Endothelial cell of umbilical vein (primary cell): ENCODE results near the gene SLC25A31. TPM values are rescaled to one million over a fixed set of nuclear protein-coding genes. Genes with fewer than 3 reads are reported as not detected.

Source experiments
- BruUV-seq: library from RNA; stranded (reverse); fragments of 400-500 nt; replicated peaks from 2 replicates; lab custom pipeline; 2021; lab: Mats Ljungman, UMichigan
- CTCF ChIA-PET: fragments of 300-600, 350-600 bp; sonication (Branson Sonifier 250); formaldehyde crosslinking; loops from one replicate; lab custom pipeline; 2021; ENCODE audit warnings: antibody characterized with exemption, inconsistent platforms; lab: Charles Lee
- POLR2A ChIA-PET: fragments of 300-600, 350-600 bp; sonication (Branson Sonifier 250); formaldehyde crosslinking; loops from one replicate; lab custom pipeline; 2021; ENCODE audit warnings: antibody characterized with exemption, inconsistent platforms; lab: Charles Lee
- DNase-seq: peaks from one replicate; pipeline ENCODE4 v3.0.0-alpha.2; 2011; ENCODE audit warnings: low read depth, low spot score
- FAIRE-seq: peaks from 2 replicates; lab custom pipeline; 2011; peaks lifted over from hg19 to GRCh38; lab: Jason Lieb, UNC
- H2AFZ ChIP-seq: 2 replicates; pipeline ENCODE4 v1.6.0; 2012; ENCODE audit warnings: low read depth, low read length, control low read depth, inconsistent platforms
- H3K27ac ChIP-seq: 2 replicates; pipeline ENCODE4 v1.5.1; 2011; ENCODE audit warnings: low read depth, mild to moderate bottlenecking, control low read depth, low read length, moderate library complexity; ENCODE audit not compliant: insufficient read depth
- H3K27me3 ChIP-seq, 2 experiments: 2 replicates each; pipeline versions ENCODE4 v1.6.0 to v1.6.1; 2011; ENCODE audit warnings: low read length in 2 of 2, mixed read lengths in 1 of 2; ENCODE audit not compliant: control insufficient read depth in 2 of 2, insufficient read depth in 2 of 2
- H3K36me3 ChIP-seq, 2 experiments: 2 replicates in 1 of 2; 3 replicates in 1 of 2; pipeline ENCODE4 v1.5.1; 2011; ENCODE audit warnings: low read length in 2 of 2, mild to moderate bottlenecking in 1 of 2, moderate library complexity in 1 of 2; ENCODE audit not compliant: control insufficient read depth in 2 of 2, insufficient read depth in 2 of 2; ENCODE audit errors: extremely low read depth in 1 of 2
- H3K4me1 ChIP-seq: 3 replicates; pipeline ENCODE4 v1.5.1; 2011; ENCODE audit warnings: mild to moderate bottlenecking, low read length; ENCODE audit not compliant: control insufficient read depth, insufficient read depth; ENCODE audit errors: extremely low read depth
- H3K4me2 ChIP-seq: 2 replicates; pipeline ENCODE4 v1.6.1; 2011; ENCODE audit warnings: low read length, control low read depth, mixed read lengths; ENCODE audit not compliant: insufficient read depth
- H3K4me3 ChIP-seq, 3 experiments: fragments of 200-600 bp in 1 of 3; sonication (generic), shearing (Covaris generic) in 1 of 3; replicated peaks in 1 of 3; 2 replicates each; pipeline ENCODE4 v1.5.1; 2011 to 2016; ENCODE audit warnings: control low read depth in 3 of 3, low read length in 3 of 3, mild to moderate bottlenecking in 2 of 3, inconsistent platforms in 1 of 3, low read depth in 1 of 3, moderate library complexity in 1 of 3; ENCODE audit not compliant: insufficient read depth in 1 of 3
- H3K79me2 ChIP-seq: 2 replicates; pipeline ENCODE4 v1.6.0; 2012; ENCODE audit warnings: low read length, inconsistent platforms; ENCODE audit not compliant: control insufficient read depth, insufficient read depth
- H3K9ac ChIP-seq: replicated peaks from 2 replicates; pipeline ENCODE3; 2011; ENCODE audit warnings: low read length, control low read depth; ENCODE audit not compliant: insufficient read depth; ENCODE audit errors: extremely low read depth
- H3K9me1 ChIP-seq: replicated peaks from 3 replicates; pipeline ENCODE4 v1.6.0; 2011; ENCODE audit warnings: mild to moderate bottlenecking, low read length; ENCODE audit not compliant: control insufficient read depth, insufficient read depth; ENCODE audit errors: extremely low read depth
- H3K9me3 ChIP-seq: replicated peaks from 2 replicates; pipeline ENCODE4 v1.5.1; 2012; ENCODE audit warnings: low read length, inconsistent platforms; ENCODE audit not compliant: control insufficient read depth, insufficient read depth
- H4K20me1 ChIP-seq: replicated peaks from 2 replicates; pipeline ENCODE3; 2011; ENCODE audit warnings: mild to moderate bottlenecking, low read length; ENCODE audit not compliant: control insufficient read depth, insufficient read depth; ENCODE audit errors: extremely low read depth
- CTCF ChIP-seq, 2 donors: IDR thresholded peaks; 1 replicate in 1 of 2; 2 replicates in 1 of 2; pipeline ENCODE4 v1.5.1; 2011; ENCODE audit warnings: low read length in 2 of 2, mild to moderate bottlenecking in 2 of 2, moderate library complexity in 2 of 2, control low read depth in 1 of 2, inconsistent platforms in 1 of 2, low read depth in 1 of 2; ENCODE audit not compliant: insufficient read depth in 1 of 2; ENCODE audit errors: extremely low read depth in 1 of 2
- EZH2 ChIP-seq: IDR thresholded peaks from 2 replicates; pipeline ENCODE4 v1.6.1; 2012; ENCODE audit warnings: borderline replicate concordance, low read depth, mild to moderate bottlenecking, moderate library complexity, low read length, inconsistent platforms; ENCODE audit not compliant: severe bottlenecking
- FOS ChIP-seq: IDR thresholded peaks from 2 replicates; pipeline ENCODE4 v1.6.1; 2011; ENCODE audit warnings: mild to moderate bottlenecking, low read length, moderate library complexity, borderline replicate concordance; ENCODE audit not compliant: insufficient read depth
- GATA2 ChIP-seq: IDR thresholded peaks from 2 replicates; pipeline ENCODE4 v1.7.0; 2011; ENCODE audit warnings: low read depth, mild to moderate bottlenecking, moderate library complexity, mixed read lengths, low read length; ENCODE audit not compliant: insufficient read length, insufficient read depth
- JUN ChIP-seq: IDR thresholded peaks from 2 replicates; pipeline ENCODE4 v1.6.1; 2011; ENCODE audit warnings: borderline replicate concordance, low read depth; ENCODE audit not compliant: insufficient read length, insufficient read depth
- MAX ChIP-seq: IDR thresholded peaks from 2 replicates; pipeline ENCODE4 v1.6.1; 2011; ENCODE audit not compliant: insufficient read depth, insufficient read length
- MYC ChIP-seq: IDR thresholded peaks from one replicate; pipeline ENCODE4 v1.6.1; 2011; ENCODE audit warnings: mild to moderate bottlenecking, low read depth, low read length
- POLR2A ChIP-seq: IDR thresholded peaks from 2 replicates; pipeline ENCODE4 v1.6.1; 2012; ENCODE audit warnings: low read depth, mild to moderate bottlenecking, control low read depth, low read length
- POLR2AphosphoS5 ChIP-seq: IDR thresholded peaks from 2 replicates; pipeline ENCODE4 v1.6.1; 2012; ENCODE audit warnings: low read depth, mild to moderate bottlenecking, control low read depth, low read length, moderate library complexity; ENCODE audit not compliant: insufficient read depth
- dilution Hi-C: fragments of 300-500 bp; cut with MboI; formaldehyde crosslinking; loops from one replicate; pipeline ENCODE4 v1.15.0; 2019; ENCODE audit warnings: low sequenced_read_pairs; ENCODE audit not compliant: extremely low pct_ligation_motif_present
- intact Hi-C: fragments of 100-400 bp; cut with micrococcal nuclease; formaldehyde crosslinking; loops from one replicate; pipeline ENCODE4 v1.10.0; 2022
- polyA plus RNA-seq, 4 experiments: library from polyadenylated mRNA; depleted of rRNA in 3 of 4; stranded (reverse) in 3 of 4; unstranded in 1 of 4; fragments of >200 nt; gene quantifications; 2 replicates each; pipeline versions ENCODE4 v1.2.1 to v1.2.3, GENCODE V29; 2011 to 2012; ENCODE audit warnings: missing spikeins in 1 of 4
- total RNA-seq: library from RNA; stranded (reverse); gene quantifications from 2 replicates; pipeline ENCODE4 v1.2.3, GENCODE V29; 2021

SLC25A31 gene
- total and polyA plus RNA-seq, 2 donors (not counting 3 experiments of a cell fraction or from before 2014, with no cell fraction given), result not detected

- BruUV-seq, result no TSS peak
- ChIA-PET POLR2A (no interaction called here), CTCF (interaction anchor here (1.1 to 7.9 kb wide), 7 partner anchors 11 to 144 kb away, joined by 4 to 414 read pairs (median 22); partner anchors contain the start of gene INTU)
- no peak for FAIRE-seq
- DNase-seq, result no peak
- no peaks in the 10 kb centered on the region for H3K36me3 ChIP-seq
- H4K20me1 ChIP-seq, result no peaks in the 10 kb centered on the region
- H2AFZ ChIP-seq, result no peak overlapping the region
- H3K4me3 ChIP-seq, result no peak overlapping the region
- TF ChIP-seq JUN (no peak), FOS (no peak), MYC (no peak), POLR2A (no peak), MAX (no peak), POLR2AphosphoS5 (no peak), GATA2 (no peak), EZH2 (no peak), CTCF (IDR thresholded peaks at IDR 0.05; ENCODE audit: extremely low read depth in 1 of 2, insufficient read depth in 1 of 2, low read depth in 1 of 2, low read length in 2 of 2) (no peak)
- peaks cover 0 to 2% of the 10 kb centered on the region in 2 experiments for H3K27me3 ChIP-seq
- no peaks in the 10 kb centered on the region for H3K9me1 ChIP-seq
- H3K27ac ChIP-seq, result no peak overlapping the region
- no peaks in the 10 kb centered on the region for H3K79me2 ChIP-seq
- dilution Hi-C loops, result no loop called here
- H3K9me3 ChIP-seq, result no peaks in the 10 kb centered on the region
- intact Hi-C loops, result no loop called here
- no peak overlapping the region for H3K9ac ChIP-seq
- H3K4me2 ChIP-seq, result no peak overlapping the region
- H3K4me1 ChIP-seq, result no peaks in the 10 kb centered on the region
These were observed 1.2 kb downstream of the SLC25A31 start for GRCh38 chr4:127731406-127731805.
